GM18526 (cell line): Measurements from ENCODE around the gene TREML4.

Source experiments
- POLR2A ChIP-seq: IDR thresholded peaks from 3 replicates; pipeline ENCODE4 v1.6.1; 2011; ENCODE audit not compliant: insufficient read length; ENCODE audit errors: extremely low read depth

The TREML4 gene, protein sequence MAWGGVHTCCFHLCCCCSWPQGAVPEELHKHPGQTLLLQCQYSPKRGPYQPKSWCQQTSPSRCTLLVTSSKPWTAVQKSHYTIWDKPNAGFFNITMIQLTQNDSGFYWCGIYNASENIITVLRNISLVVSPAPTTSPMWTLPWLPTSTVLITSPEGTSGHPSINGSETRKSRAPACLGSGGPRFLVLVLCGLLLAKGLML

DNA sequence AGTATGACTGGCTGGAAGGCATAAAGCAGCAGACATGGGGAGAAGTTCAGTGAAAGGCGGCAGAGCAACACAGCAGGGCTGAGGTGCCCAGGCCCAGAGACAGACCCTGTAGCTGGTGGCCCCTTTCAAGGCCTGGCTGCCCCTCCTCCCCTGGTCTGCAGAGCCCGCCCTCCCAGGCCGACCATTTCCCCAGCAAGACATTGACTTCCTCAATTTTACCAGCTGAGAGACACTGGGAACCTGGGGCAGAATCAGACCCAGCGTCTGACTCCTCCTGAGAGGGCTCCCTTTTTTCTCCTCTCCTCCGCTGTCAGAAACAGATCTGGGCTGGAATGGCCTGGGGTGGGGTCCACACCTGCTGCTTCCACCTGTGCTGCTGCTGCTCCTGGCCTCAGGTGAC, at the start of gene TREML4:
Gene TREML4, plus strand, starts transcription at position 254 of the 400 bp plus-strand sequence. Its CDS starts 79 bp downstream, at position 333.
- TF ChIP-seq POLR2A, result no peak

DNA sequence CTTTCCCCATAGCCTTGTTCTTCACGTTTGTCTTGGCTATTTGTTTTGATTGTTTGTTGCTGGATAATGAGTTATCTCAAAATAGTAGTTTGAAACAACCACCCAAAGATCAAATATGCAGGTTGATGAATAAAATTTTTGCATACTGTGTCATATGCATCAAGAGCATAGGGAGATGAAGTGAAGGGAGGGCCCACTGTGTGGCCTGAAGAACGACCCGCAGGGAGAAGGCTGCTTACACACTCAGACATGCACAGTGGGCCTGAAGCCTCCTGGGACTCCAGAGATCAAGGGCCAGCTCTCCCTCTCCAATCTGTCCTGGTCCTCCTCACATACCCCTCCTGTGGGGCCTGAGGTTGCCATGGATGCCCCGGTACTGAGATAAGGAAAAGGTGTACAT, 49.0 kb upstream of the TREML4 start:
- TF ChIP-seq POLR2A, result no peak

DNA sequence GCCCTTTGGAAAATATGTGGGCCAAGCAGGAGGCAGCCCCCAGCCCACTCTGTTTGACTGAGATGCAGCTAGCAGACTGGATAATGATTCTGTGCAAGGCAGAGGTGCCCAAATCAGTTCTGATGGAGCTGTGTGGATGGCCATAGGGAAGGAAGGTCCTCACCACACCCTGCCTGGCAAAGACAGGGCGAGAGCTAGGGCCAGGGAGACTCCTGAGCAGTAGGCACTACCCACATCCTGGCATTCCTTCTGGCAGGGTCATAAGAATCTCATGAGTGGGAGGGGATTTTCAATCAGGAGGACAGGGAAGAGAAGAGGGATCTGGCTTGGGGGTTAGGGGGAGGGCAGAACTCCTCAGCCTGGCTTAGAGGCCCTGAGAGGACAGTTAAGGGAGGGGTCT, 46.6 kb upstream of the TREML4 start:
- no peak for TF ChIP-seq POLR2A

DNA sequence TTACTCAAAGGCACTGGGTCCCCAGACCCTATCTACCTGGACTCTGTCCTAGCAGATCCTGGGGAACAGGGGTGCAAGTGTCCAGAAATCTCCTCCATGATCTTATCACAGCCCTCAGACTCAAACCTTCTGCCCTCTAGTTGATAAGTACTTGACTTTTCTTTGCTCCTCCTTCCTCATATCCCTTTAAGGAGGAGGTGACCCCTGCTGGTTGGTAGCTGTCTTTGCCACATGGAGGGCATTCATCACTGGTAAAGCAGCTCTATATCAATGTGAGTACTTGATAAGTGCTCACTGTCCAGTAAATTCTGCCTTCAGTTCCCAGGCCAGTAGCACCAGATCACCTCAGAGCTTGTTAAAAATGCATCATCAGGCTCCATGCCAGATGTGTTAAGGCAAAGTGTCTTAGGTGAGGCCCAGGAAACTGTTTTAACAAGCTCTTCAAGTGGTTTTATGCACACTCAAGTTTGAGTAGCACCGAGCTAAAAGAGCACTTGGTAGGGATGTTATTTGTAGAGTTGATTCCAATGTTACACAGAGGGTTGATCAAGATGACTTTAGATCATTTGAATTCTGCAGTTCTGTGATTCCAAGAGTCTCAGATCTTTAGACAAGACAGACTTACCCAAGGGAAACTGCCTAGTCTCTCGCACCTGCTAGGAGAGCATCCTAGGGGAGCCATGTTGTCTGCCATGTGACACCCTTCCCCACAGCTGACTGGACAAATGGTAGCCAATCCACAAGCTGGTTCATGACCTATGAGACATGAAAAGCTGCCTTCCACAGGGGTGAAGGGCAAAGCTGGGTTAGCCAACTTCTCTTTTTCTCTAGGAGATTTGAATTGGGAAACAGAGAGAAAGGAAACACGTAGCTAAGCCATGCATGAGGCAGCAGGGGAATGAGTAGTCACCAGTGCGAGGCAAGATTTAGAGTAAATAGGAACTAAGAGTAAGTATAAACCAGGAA, 45.8 kb upstream of the TREML4 start:
- TF ChIP-seq POLR2A, result no peak

GRCh38 chr6:41184761-41185160, 43.4 kb upstream of the TREML4 start:
- TF ChIP-seq POLR2A, result no peak

- TF ChIP-seq POLR2A, result no peak
Measured at GRCh38 chr6:41186031-41186562, 42.1 kb upstream of the TREML4 start.

GRCh38 chr6:41187924-41188886, 39.9 kb upstream of the TREML4 start:
- no peak for TF ChIP-seq POLR2A

GRCh38 chr6:41189967-41190366, 38.2 kb upstream of the TREML4 start:
- no peak for TF ChIP-seq POLR2A

- TF ChIP-seq POLR2A, result no peak
Measured at GRCh38 chr6:41190791-41191190, 37.4 kb upstream of the TREML4 start.

- no peak for TF ChIP-seq POLR2A
Measured at GRCh38 chr6:41191569-41191968, 36.6 kb upstream of the TREML4 start.

- no peak for TF ChIP-seq POLR2A
Measured at GRCh38 chr6:41193171-41193734, 34.9 kb upstream of the TREML4 start.

- no peak for TF ChIP-seq POLR2A
Measured at GRCh38 chr6:41193884-41194283, 34.3 kb upstream of the TREML4 start.

- TF ChIP-seq POLR2A, result no peak
Measured at GRCh38 chr6:41194386-41194785, 33.8 kb upstream of the TREML4 start.

DNA sequence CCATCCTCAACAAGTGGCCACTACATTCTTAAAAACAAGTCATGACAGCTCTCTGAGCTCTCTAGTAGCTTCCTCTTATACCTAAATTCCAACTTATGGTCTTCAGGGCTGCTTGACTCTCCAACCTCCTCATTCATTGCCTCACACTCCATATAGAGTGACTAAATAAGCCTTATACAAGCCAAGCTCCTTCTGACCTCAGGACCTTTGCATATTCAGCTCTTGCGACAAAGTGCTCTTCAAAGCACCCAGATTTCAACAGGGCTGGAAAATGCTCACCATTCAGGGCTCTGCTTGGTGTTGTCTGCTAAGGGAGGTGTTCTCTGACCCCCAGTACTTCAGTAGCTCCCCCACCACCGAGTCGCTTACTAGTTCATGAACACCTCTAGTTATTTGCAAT, 30.9 kb upstream of the TREML4 start:
- TF ChIP-seq POLR2A, result no peak
